Neural cell (in vitro differentiated cells): ENCODE data around the gene IHH.

Experiments
- EP300 ChIP-seq: fragments of 450-650 bp; conservative IDR thresholded peaks from 2 replicates; pipeline ENCODE4 v1.6.1; 2014; ENCODE audit warnings: antibody characterized with exemption, mild to moderate bottlenecking, moderate library complexity; ENCODE audit not compliant: poor library complexity, severe bottlenecking
- EZH2 ChIP-seq: fragments of 200-600, 300-800 bp; shearing (Covaris generic), sonication (generic); IDR thresholded peaks from 2 replicates; pipeline ENCODE4 v1.6.1; 2014; ENCODE audit warnings: antibody characterized with exemption, low read length, borderline replicate concordance, mild to moderate bottlenecking; ENCODE audit not compliant: insufficient read depth, poor library complexity, severe bottlenecking
- POLR2AphosphoS5 ChIP-seq: IDR thresholded peaks from 2 replicates; pipeline ENCODE4 v1.6.1; 2012
- RAD21 ChIP-seq: fragments of 450-650 bp; conservative IDR thresholded peaks from 2 replicates; pipeline ENCODE4 v1.6.1; 2014; ENCODE audit warnings: antibody characterized with exemption, mild to moderate bottlenecking, moderate library complexity
- SMC3 ChIP-seq: fragments of 450-650 bp; conservative IDR thresholded peaks from 2 replicates; pipeline ENCODE4 v1.6.1; 2014; ENCODE audit warnings: antibody characterized with exemption, mild to moderate bottlenecking, moderate library complexity; ENCODE audit not compliant: poor library complexity
- TAF1 ChIP-seq: IDR thresholded peaks from 2 replicates; pipeline ENCODE4 v1.6.1; 2012; ENCODE audit warnings: low read depth
- TF ChIP-seq, protein P1 (sequence below): fragments of 450-650 bp; IDR thresholded peaks from 2 replicates; pipeline ENCODE4 v1.5.1; 2014; ENCODE audit warnings: antibody characterized with exemption, mild to moderate bottlenecking, moderate library complexity; ENCODE audit not compliant: poor library complexity, severe bottlenecking

DNA sequence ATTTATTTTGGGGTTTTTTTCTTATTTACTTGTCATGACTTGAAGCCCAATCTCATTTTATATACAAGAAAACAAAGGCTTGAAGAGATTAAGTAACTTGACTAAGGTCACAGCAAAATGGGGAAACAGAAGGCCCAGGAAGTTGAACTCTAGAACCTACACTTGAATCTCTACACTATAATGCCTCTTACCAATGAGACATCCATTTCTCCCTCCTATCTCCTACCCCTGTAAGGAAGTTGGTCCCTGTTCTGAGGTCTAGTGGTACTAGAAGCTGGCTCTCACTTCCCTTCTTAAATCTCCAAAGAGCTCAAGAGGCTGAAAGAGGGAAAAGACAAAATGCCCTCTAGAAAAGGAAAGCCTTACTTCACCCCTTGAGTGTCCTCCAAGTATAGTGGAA is 25.5 kb upstream of the IHH start:
- TF ChIP-seq EZH2: no peak
- no peak for TF ChIP-seq POLR2AphosphoS5
- TF ChIP-seq, protein P1, sequence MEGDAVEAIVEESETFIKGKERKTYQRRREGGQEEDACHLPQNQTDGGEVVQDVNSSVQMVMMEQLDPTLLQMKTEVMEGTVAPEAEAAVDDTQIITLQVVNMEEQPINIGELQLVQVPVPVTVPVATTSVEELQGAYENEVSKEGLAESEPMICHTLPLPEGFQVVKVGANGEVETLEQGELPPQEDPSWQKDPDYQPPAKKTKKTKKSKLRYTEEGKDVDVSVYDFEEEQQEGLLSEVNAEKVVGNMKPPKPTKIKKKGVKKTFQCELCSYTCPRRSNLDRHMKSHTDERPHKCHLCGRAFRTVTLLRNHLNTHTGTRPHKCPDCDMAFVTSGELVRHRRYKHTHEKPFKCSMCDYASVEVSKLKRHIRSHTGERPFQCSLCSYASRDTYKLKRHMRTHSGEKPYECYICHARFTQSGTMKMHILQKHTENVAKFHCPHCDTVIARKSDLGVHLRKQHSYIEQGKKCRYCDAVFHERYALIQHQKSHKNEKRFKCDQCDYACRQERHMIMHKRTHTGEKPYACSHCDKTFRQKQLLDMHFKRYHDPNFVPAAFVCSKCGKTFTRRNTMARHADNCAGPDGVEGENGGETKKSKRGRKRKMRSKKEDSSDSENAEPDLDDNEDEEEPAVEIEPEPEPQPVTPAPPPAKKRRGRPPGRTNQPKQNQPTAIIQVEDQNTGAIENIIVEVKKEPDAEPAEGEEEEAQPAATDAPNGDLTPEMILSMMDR: no peak
- no peak for TF ChIP-seq RAD21
- TF ChIP-seq SMC3: no peak
- no peak for TF ChIP-seq EP300
- no peak for TF ChIP-seq TAF1
